ENCODE results near the gene ARHGEF10L.

ARHGEF10L gene

GRCh38 chr1:17631410-17631809, 91.9 kb downstream of the ARHGEF10L start:
- DNase-seq (ENCODE audit: low read depth in 1 of 2, low spot score in 1 of 2) = no peak

- DNase-seq (ENCODE audit: low read depth in 1 of 2, low spot score in 1 of 2) = no peak
Observed at GRCh38 chr1:17632106-17632505, 92.6 kb downstream of the ARHGEF10L start.

- DNase-seq (ENCODE audit: low read depth in 1 of 2, low spot score in 1 of 2) = no peak
Observed at GRCh38 chr1:17632541-17633184, 93.2 kb downstream of the ARHGEF10L start.

- no peak for DNase-seq (ENCODE audit: low read depth in 1 of 2, low spot score in 1 of 2)
Observed at GRCh38 chr1:17633654-17634053, 94.2 kb downstream of the ARHGEF10L start.

- DNase-seq (ENCODE audit: low read depth in 1 of 2, low spot score in 1 of 2) = no peak
Observed at GRCh38 chr1:17635276-17635675, 95.8 kb downstream of the ARHGEF10L start.

GRCh38 chr1:17635811-17636210, 96.3 kb downstream of the ARHGEF10L start:
- DNase-seq (ENCODE audit: low read depth in 1 of 2, low spot score in 1 of 2) = no peak

GRCh38 chr1:17636612-17637011, 97.1 kb downstream of the ARHGEF10L start:
- no peak for DNase-seq (ENCODE audit: low read depth in 1 of 2, low spot score in 1 of 2)

- no peak for DNase-seq (ENCODE audit: low read depth in 1 of 2, low spot score in 1 of 2)
Observed at GRCh38 chr1:17637055-17637454, 97.6 kb downstream of the ARHGEF10L start.

GRCh38 chr1:17639703-17640340, 100.3 kb downstream of the ARHGEF10L start:
- no peak for DNase-seq (ENCODE audit: low read depth in 1 of 2, low spot score in 1 of 2)

- no peak for DNase-seq (ENCODE audit: low read depth in 1 of 2, low spot score in 1 of 2)
Observed at GRCh38 chr1:17640393-17640792, 100.9 kb downstream of the ARHGEF10L start.

GRCh38 chr1:17640975-17641374, 101.5 kb downstream of the ARHGEF10L start:
- no peak for DNase-seq (ENCODE audit: low read depth in 1 of 2, low spot score in 1 of 2)

GRCh38 chr1:17642169-17642568, 102.7 kb downstream of the ARHGEF10L start:
- DNase-seq (ENCODE audit: low read depth in 1 of 2, low spot score in 1 of 2) = no peak

- no peak for DNase-seq (ENCODE audit: low read depth in 1 of 2, low spot score in 1 of 2)
Observed at GRCh38 chr1:17642943-17643342, 103.4 kb downstream of the ARHGEF10L start.

- no peak for DNase-seq (ENCODE audit: low read depth in 1 of 2, low spot score in 1 of 2)
Observed at GRCh38 chr1:17643861-17644703, 104.6 kb downstream of the ARHGEF10L start.

- DNase-seq (ENCODE audit: low read depth in 1 of 2, low spot score in 1 of 2) = no peak
Observed at GRCh38 chr1:17645068-17645911, 105.8 kb downstream of the ARHGEF10L start.

GRCh38 chr1:17646444-17647280, 107.2 kb downstream of the ARHGEF10L start:
- DNase-seq (ENCODE audit: low read depth in 1 of 2, low spot score in 1 of 2) = no peak

- no peak for DNase-seq (ENCODE audit: low read depth in 1 of 2, low spot score in 1 of 2)
Observed at GRCh38 chr1:17648457-17649145, 109.1 kb downstream of the ARHGEF10L start.

GRCh38 chr1:17649371-17650106, 110.0 kb downstream of the ARHGEF10L start:
- DNase-seq (ENCODE audit: low read depth in 1 of 2, low spot score in 1 of 2) = no peak

GRCh38 chr1:17653276-17653675, 113.8 kb downstream of the ARHGEF10L start:
- no peak for DNase-seq (ENCODE audit: low read depth in 1 of 2, low spot score in 1 of 2)
